Renal pelvis (tissue), 4 donors: ENCODE data around the gene ECHS1. TPM values are rescaled to one million over a fixed set of nuclear protein-coding genes. Genes with fewer than 3 reads are reported as not detected.
"Not testable (repeated sequence)": the region's sequence is repeated elsewhere in the genome, so short reads cannot be mapped to it uniquely, and the experiment has no call there.

Experiments used
- DNase-seq: peaks from one replicate; pipeline ENCODE4 v3.0.0-alpha.2; 2013
- polyA plus RNA-seq, 3 donors: library from polyadenylated mRNA; unstranded; fragments of 120-200 nt; gene quantifications; one replicate each; pipeline ENCODE4 v1.2.1, GENCODE V29; 2013; ENCODE audit not compliant: insufficient read length in 3 of 3

ECHS1 gene
- polyA plus RNA-seq, 3 donors = 143 to 155 (median 153) TPM

DNA sequence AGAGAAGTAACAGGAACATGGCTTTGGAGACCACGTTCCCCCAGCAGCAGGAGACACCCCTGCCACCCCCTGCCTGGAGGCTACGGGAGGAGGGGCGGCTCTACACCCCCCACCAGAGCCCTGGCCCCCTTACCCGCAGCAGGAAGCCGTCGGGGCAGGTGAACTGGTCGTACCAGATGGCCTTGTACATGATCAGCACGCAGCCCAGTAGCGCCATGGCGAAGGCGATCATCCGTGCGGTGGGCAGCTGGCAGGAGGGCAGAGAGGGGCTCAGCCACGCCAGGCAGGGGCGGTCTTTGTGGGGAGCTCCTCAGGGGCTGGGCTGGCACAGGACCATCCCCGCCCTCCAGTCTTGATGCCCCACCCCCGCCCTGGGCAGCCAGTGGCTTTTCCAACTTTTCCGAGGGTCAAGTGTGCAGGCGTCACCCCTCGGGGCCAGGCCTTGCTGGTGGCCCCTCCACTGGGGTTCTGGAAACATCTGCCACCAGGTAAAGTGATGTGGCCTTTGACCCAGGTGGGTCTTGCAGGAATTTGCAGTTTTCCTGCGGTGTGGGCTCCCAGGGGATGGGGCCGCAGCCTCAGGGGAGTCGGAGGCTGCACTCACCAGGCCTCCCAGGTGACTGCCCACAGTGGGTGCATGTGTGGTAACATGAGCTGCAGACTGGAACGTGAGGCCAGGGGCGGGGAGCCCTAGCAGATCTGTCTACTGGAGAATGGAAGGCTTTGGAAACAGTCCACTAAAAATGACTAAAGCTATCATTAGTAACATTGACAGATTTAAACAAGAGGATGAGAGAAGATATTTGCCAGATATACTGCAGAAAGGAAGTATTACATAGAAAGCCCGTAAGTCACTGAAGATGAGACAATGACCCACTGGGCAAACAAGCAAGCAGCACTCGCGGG is 46.2 kb downstream of the ECHS1 start:
- DNase-seq = no peak

DNA sequence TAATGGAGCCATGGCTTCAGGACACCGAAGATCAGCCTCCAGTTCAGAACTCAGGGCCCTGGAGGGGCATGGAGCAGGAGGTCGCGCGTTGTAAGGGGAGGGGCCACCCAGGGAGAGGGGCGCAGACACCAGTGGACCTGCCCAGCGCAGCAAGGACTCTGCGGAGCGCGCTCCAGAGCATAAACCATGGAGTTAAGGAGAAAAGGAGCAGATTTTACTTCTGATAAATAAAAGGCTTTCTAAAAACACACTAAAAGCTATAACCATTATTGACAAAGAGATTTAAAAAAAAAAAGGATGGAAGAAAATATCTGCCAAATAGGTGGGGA is 47.0 kb downstream of the ECHS1 start:
- no peak for DNase-seq

DNA sequence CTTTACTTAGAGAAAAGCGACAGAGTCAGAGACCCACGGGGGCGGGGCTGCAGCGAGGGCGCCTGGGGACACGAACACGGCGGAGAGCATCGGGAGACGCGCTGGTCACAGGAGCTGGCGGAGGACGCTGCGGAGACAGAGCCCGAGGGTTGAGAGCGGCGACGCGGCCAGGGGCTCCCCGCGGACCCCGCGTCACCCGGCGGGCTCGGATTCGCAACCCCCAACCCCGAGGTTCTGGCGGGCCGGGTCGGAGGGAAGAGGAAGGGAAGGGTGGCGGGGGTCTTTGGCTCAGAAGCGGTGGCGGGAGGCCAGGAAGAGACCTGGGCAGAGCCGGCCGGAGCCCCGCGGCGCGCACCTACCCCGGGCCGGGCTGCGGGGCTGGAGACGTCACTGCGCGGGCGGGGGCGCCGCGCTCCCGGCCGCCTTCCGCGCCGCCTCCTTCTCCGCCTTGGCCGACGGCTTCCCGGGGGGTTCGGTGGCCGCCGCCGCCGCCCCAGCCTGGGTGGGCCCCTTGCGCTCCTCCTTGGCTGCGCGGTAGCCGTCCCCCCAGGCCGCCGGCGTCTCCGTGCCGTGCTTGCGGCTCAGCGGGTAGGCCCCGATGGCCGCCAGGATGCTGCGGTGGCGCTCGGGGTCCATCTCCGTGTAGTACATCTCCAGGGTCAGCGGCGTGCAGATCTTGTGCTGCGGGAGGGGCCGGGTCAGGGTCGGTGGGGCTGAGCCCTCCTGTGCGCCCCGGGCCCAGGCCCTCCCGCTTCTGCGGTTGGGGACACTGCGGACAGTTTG is 47.5 kb downstream of the ECHS1 start:
- DNase-seq = no peak

DNA sequence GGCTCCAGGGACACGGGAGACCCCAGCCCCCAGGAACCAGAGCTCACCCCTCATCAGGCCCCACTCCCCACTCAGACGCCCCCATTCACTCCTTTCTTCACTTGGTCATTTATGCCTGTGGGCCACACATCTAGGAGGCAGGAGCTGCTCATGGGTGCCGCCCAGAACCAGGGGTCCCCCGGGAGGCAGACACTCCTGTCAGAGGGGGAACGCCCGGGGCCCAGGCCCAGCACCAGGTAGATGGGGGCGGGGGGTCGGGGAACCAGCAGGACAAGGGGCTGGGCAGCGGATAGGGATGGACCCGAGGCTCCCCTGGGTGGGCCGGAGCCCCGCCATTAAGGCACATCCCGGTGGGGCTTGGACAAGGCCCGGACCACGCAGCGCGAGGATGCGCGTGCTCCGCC is 48.3 kb downstream of the ECHS1 start:
- no peak for DNase-seq

DNA sequence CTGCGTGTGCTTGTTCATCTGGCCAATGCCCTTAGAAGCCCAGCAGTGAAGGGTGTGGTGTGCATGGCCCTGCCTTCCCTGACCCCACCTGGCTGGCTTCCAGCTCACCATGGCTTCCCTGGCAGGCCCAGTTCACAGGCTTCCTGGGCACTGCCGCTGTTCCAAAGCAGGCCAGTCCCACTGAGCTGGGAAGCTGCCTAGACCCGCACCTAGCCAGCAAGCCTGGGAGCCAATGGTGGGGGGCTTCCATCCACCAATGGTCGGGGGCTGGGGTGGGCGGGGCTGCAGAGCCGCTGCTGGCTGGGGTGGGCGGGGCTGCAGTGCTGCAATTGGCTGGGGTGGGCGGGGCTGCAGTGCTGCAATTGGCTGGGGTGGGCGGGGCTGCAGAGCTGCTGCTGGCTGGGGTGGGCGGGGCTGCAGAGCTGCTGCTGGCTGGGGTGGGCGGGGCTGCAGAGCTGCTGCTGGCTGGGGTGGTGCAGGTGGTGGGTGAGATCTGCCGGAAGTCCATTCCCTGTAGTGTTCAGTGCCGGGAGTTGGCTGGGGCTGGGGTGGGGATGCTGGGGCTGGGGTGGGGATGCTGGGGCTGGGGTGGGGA is 48.9 kb downstream of the ECHS1 start:
- no peak for DNase-seq

DNA sequence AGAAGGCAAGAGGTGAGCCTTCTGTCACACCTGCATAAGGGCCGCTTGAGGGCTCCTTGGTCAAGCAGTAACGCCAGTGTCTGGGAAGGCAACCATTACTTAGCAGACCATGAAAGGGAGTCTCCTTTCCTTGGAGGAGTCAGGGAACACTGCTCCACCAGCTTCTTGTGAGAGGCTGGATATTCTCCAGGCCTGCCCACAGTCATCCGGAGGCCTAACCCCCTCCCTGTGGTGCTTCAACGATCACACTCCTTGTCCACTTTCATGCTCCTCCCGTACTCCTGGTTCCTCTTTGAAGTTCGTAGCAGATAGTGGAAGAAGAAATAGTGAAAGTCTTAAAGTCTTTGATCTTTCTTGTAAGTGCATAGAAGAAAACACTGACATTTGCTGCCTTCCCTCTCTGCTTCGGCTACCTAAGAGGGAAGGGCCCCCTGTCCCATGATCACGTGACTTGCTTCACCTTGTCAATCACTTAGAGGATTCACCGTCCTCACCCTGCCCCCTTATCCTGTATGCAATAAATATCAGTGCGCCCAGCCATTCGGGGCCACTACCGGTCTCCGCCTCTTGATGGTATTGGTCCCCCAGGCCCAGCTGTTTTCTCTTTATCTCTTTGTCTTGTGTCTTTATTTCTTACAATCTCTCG is 51.0 kb downstream of the ECHS1 start:
- DNase-seq = not testable (repeated sequence)

DNA sequence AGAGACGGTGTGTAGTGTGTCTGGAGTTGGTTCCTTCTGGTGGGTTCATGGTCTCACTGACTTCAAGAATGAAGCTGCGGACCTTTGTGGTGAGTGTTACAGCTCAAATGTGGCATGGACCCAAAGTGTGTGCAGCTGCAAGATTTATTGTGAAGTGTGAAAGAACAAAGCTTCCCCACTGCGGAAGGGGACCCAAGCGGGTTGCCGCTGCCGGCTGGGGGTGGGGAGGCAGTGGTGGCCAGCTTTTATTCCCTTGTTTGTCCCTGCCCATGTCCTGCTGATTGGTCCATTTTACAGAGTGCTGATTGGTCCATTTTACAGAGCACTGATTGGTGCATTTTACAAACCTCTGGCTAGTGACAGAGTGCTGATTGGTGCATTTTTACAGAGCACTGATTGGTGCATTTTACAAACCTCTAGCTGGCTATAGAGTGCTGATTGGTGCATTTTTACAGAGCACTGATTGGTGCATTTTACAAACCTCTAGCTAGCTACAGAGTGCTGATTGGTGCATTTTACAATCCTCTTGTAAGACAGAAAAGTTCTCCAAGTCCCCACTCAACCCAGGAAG is 52.2 kb downstream of the ECHS1 start:
- DNase-seq = not testable (repeated sequence)

DNA sequence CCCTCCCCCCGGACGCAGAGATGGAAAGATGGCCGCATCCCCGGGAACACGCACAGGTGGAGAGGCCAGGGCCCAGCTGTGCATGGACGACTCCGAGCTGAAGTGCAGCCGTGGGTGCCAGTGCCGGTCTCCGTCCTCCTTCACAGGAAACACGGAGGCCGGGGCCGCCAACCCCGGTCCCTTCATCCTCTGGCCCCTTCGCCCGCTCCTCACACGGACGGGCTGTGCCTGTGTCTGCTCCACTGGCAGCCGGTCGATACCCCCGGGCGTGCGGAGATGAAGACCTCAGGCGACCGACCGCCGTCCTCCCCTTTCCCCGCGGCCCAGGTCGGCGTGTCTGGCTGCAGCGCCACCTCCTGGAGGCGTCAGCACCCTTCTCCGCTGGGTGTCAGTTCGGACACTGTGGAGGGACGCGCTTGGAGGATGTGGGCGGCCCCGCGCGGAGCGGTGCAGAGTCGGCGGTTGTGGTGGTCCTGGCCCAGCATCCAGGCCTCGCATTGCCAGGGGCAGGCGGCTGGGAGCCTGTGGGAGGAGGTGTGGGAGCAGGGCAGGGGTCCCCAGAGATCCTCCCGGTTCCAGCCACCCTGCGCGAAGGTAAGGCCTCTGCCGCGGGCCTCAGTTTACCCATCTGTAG is 54.5 kb downstream of the ECHS1 start:
- peak; percentile 57 for DNase-seq

DNA sequence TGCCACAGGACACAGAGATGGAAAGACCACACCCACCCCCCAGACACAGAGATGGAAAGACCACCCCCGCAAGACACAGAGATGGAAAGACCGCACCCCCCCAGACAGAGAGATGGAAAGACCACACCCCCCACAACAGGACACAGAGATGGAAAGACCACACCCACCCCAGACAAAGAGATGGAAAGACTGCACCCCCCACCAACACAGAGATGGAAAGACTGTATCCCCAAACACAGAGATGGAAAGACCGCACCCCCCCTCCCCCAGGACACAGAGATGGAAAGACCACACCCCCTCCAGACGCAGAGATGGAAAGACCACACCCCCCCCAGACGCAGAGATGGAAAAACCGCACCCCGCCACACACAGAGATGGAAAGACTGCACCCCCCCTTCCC is 56.4 kb downstream of the ECHS1 start:
- DNase-seq = no peak

DNA sequence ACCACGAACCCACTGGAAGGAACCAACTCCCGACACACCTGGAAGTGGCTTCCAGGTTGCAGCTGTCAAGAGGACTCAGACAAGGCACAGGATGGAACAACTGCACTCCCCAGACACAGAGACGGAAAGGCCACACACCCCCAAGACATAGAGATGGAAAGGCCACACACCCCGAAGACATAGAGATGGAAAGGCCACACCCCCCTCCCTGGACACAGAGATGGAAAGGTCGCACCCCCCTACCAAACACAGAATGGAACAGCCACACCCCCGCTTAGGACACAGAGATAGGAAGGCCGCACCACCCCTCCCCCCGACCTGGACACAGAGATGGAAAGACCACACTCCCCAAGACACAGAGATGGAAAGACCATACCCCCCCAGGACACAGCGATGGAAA is 56.9 kb downstream of the ECHS1 start:
- no peak for DNase-seq

DNA sequence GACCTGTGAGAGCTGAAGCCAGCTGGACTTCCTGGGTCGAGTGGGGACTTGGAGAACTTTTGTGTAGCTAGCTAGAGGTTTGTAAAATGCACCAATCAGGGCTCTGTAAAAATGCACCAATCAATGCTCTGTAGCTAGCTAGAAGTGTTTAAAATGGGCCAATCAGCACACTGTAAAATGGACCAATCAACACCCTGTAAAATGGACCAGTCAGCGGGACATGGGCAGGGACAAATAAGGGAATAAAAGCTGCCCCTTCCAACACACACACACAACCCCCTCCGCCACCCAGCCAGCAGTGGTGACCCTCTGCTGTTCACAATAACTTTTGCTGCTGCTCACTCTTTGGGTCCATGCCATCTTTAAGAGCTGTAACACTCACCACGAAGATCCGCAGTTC is 57.3 kb downstream of the ECHS1 start:
- DNase-seq = no peak

DNA sequence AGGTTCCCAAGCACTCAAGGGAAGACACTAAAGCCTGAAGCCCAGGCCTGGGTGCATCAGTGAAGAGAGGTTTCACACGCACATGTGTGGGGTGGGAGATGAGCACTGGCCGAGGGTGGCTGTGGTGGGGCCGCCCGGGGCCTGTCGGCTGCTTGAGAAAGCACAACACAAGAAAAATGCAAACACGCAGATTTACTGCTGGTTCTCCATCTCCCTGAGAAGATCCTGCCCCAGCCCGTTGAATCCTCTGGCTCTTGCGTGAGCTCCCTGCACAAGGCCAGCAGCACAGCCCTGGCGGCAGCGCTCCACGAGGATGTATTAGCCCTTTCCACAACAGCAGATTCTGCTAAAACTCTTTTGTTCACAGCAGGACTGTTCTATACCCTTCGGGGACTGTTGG is 58.2 kb downstream of the ECHS1 start:
- no peak for DNase-seq

DNA sequence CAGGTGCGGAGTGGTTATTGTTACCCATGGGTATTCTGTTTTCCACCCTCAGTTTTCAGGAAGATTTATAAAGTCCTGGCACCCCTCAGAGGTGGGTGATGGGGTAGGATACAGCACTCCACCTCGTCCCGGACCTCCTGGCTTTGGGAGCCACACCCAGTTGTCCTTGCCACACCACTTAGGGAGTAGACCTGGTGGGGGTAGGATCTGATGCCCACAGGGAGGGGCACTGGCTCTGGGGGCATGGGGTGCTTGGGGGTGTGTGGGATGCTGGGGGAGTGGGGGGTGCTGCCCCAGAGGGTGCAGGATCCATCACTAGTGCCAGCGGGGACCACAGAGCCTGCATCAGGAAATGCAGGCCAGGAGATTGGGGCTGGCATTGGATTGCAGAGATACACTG is 60.0 kb downstream of the ECHS1 start:
- DNase-seq = no peak

DNA sequence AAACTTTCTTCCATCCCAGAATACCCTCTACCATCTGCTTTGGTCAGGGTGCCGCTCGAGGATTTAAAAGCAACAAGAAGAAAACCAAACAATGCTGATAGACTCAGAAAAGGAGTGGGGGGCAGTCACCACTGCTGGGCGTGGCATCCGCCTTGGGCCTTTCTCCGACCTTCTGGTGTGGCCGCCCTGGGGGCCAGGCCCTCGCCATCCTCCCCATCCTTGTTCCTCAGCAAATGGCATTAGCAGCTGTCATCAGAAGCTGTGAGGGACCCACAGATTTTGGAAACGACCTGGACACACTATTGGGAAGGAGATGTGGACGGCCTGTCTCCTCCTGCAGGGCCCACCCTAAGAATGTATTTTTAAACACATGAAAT is 60.4 kb downstream of the ECHS1 start:
- DNase-seq = no peak

Other genes starting within 250 kb of the ECHS1 start
- 10 to 100 TPM in 2 of 3 donors, 1 to 10 TPM in 1; 7.0 to 10.3 (median 10.1) TPM for gene KNDC1, start 213.1 kb downstream of the ECHS1 start, polyA plus RNA-seq
- under 1 TPM in 2 of 3 donors, not detected in 1; 0.11 to 0.19 TPM for gene UTF1, start 143.1 kb downstream of the ECHS1 start, polyA plus RNA-seq
- gene VENTX, start 135.5 kb downstream of the ECHS1 start, polyA plus RNA-seq = under 1 TPM; 0.14 to 0.27 (median 0.25) TPM
- gene ADAM8, start 96.5 kb downstream of the ECHS1 start, polyA plus RNA-seq = 1 to 10 TPM; 2.2 to 5.0 (median 4.0) TPM
- gene TUBGCP2, start 64.5 kb downstream of the ECHS1 start, polyA plus RNA-seq = 10 to 100 TPM; 59.0 to 75.5 (median 74.7) TPM
- 10 to 100 TPM; 33.1 to 52.8 (median 40.8) TPM for gene ZNF511, start 64.4 kb downstream of the ECHS1 start, polyA plus RNA-seq
- gene CALY, start 36.5 kb downstream of the ECHS1 start, polyA plus RNA-seq = under 1 TPM; 0.20 to 0.25 (median 0.24) TPM
- 1 to 10 TPM; 5.9 to 6.5 (median 6.4) TPM for gene PRAP1, start 26.0 kb downstream of the ECHS1 start, polyA plus RNA-seq
- gene FUOM, start 15.3 kb downstream of the ECHS1 start, polyA plus RNA-seq = 10 to 100 TPM; 20.8 to 25.1 (median 24.3) TPM
- gene PAOX, start 5.9 kb upstream of the ECHS1 start, polyA plus RNA-seq = 1 to 10 TPM; 6.7 to 8.4 (median 6.7) TPM
- 10 to 100 TPM; 65.7 to 92.6 (median 90.0) TPM for gene MTG1, start 20.8 kb upstream of the ECHS1 start, polyA plus RNA-seq
- gene SPRN, start 51.3 kb upstream of the ECHS1 start, polyA plus RNA-seq = 1 to 10 TPM; 4.6 to 6.7 (median 6.1) TPM
- gene SCART1, start 80.6 kb upstream of the ECHS1 start, polyA plus RNA-seq = 1 to 10 TPM; 1.6 to 4.9 (median 3.5) TPM
- 1 to 10 TPM; 1.3 to 2.4 (median 2.4) TPM for gene CYP2E1, start 154.0 kb upstream of the ECHS1 start, polyA plus RNA-seq
- gene SYCE1, start 192.2 kb upstream of the ECHS1 start, polyA plus RNA-seq = under 1 TPM; 0.30 to 0.34 (median 0.34) TPM